ENCODE data around the gene NGF.

The NGF gene

GRCh38 chr1:115277276-115277675, 60.8 kb downstream of the NGF start:
- DNase-seq (no peak), ATAC-seq (replicated peaks) (no peak)
- peaks cover 20 to 23% of the 10 kb centered on the region in 2 donors for H3K27me3 Mint-ChIP-seq
- H3K9me3 Mint-ChIP-seq: no peaks in the 10 kb centered on the region
- no peak overlapping the region for H3K4me3 Mint-ChIP-seq
- no peaks in the 10 kb centered on the region for H3K4me1 Mint-ChIP-seq (ENCODE audit: low read depth in 2 of 2)
- H3K27ac Mint-ChIP-seq: no peak overlapping the region
- no peaks in the 10 kb centered on the region for H3K36me3 Mint-ChIP-seq (ENCODE audit: insufficient read depth)

- H3K4me3 Mint-ChIP-seq: no peak overlapping the region
- DNase-seq (no peak), ATAC-seq (replicated peaks) (no peak)
- H3K27ac Mint-ChIP-seq: no peak overlapping the region
- no peaks in the 10 kb centered on the region for H3K9me3 Mint-ChIP-seq
- peaks cover 20 to 23% of the 10 kb centered on the region in 2 donors for H3K27me3 Mint-ChIP-seq
- H3K36me3 Mint-ChIP-seq (ENCODE audit: insufficient read depth): no peaks in the 10 kb centered on the region
- no peaks in the 10 kb centered on the region for H3K4me1 Mint-ChIP-seq (ENCODE audit: low read depth in 2 of 2)
These were observed 62.8 kb downstream of the NGF start for GRCh38 chr1:115275216-115275615.

DNA sequence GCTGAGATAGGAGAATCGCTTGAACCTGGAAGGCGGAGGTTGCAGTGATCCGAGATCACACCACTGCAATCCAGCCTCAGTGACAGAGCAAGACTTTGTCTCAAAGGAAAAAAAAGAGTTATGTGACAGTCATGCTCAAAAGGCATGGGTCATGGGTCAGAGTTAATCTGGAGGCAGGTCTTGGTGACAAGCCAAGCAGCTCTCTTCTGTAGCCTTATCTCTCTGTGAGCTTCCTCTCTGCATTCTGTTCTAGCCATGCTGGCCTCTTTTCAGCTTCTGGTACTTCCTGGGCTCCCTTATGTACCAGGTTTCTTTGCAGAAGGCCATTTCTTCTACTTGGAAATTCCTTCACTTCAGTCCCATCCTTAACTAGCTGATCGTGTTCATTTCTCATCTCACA, 63.6 kb downstream of the NGF start:
- Mint-ChIP-seq H3K27ac (no peak overlapping the region), H3K4me1 (ENCODE audit: low read depth in 2 of 2) (no peaks in the 10 kb centered on the region), H3K4me3 (no peak overlapping the region), H3K27me3 (peaks cover 20 to 23% of the 10 kb centered on the region in 2 donors), H3K9me3 (no peaks in the 10 kb centered on the region), H3K36me3 (ENCODE audit: insufficient read depth) (no peaks in the 10 kb centered on the region)
- DNase-seq (no peak), ATAC-seq (replicated peaks) (no peak)

GRCh38 chr1:115266729-115267421, 71.2 kb downstream of the NGF start:
- H3K27ac Mint-ChIP-seq: no peak overlapping the region
- H3K36me3 Mint-ChIP-seq (ENCODE audit: insufficient read depth): peaks cover 2% of the 10 kb centered on the region
- no peak for ATAC-seq (replicated peaks)
- no peaks in the 10 kb centered on the region for H3K4me1 Mint-ChIP-seq (ENCODE audit: low read depth in 2 of 2)
- peaks cover 18 to 23% of the 10 kb centered on the region in 2 donors for H3K27me3 Mint-ChIP-seq
- DNase-seq: no peak
- H3K4me3 Mint-ChIP-seq: no peak overlapping the region
- no peaks in the 10 kb centered on the region for H3K9me3 Mint-ChIP-seq

- ATAC-seq (replicated peaks) (no peak), DNase-seq (no peak)
- peaks cover 2% of the 10 kb centered on the region for H3K36me3 Mint-ChIP-seq (ENCODE audit: insufficient read depth)
- no peaks in the 10 kb centered on the region for H3K4me1 Mint-ChIP-seq (ENCODE audit: low read depth in 2 of 2)
- peaks cover 0 to 1% of the 10 kb centered on the region in 2 donors for H3K9me3 Mint-ChIP-seq
- no peak overlapping the region for H3K27ac Mint-ChIP-seq
- H3K27me3 Mint-ChIP-seq: peaks cover 18 to 23% of the 10 kb centered on the region in 2 donors
- no peak overlapping the region for H3K4me3 Mint-ChIP-seq
These were observed 73.0 kb downstream of the NGF start for GRCh38 chr1:115265099-115265498.

GRCh38 chr1:115262886-115263285, 75.2 kb downstream of the NGF start:
- peaks cover 16% of the 10 kb centered on the region in 2 donors for H3K27me3 Mint-ChIP-seq
- DNase-seq (no peak), ATAC-seq (replicated peaks) (no peak)
- H3K36me3 Mint-ChIP-seq (ENCODE audit: insufficient read depth): peaks cover 2% of the 10 kb centered on the region
- no peak overlapping the region for H3K27ac Mint-ChIP-seq
- no peak overlapping the region for H3K4me3 Mint-ChIP-seq
- peaks cover 7 to 11% of the 10 kb centered on the region in 2 donors for H3K9me3 Mint-ChIP-seq
- H3K4me1 Mint-ChIP-seq (ENCODE audit: low read depth in 2 of 2): no peaks in the 10 kb centered on the region

DNA sequence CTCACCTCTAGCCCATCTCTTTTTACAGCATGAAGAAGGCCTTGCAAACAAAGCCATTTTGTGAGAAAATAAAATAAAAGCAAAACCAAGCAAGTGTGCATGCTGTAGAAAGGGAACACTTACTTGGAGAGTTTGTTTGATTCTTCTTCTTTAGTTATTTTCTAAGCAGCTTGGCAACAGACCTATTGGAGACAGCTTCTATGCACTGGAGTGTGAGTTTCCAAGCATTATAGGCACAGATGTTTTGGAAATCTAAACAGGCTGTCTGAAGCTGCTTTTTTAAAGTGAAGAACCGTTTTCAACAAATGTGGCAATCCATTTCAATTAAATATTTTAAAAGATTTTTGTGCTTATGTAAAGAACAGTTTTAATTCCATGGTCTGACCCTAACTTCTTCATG, 76.6 kb downstream of the NGF start:
- DNase-seq (no peak), ATAC-seq (replicated peaks) (no peak)
- H3K36me3 Mint-ChIP-seq (ENCODE audit: insufficient read depth): peaks cover 2% of the 10 kb centered on the region
- peaks cover 7 to 11% of the 10 kb centered on the region in 2 donors for H3K9me3 Mint-ChIP-seq
- H3K4me1 Mint-ChIP-seq (ENCODE audit: low read depth in 2 of 2): no peaks in the 10 kb centered on the region
- H3K27ac Mint-ChIP-seq: no peak overlapping the region
- no peak overlapping the region for H3K4me3 Mint-ChIP-seq
- peaks cover 12 to 14% of the 10 kb centered on the region in 2 donors for H3K27me3 Mint-ChIP-seq

- ATAC-seq (replicated peaks) (no peak), DNase-seq (no peak)
- Mint-ChIP-seq H3K36me3 (ENCODE audit: insufficient read depth) (peaks cover 2% of the 10 kb centered on the region), H3K4me1 (ENCODE audit: low read depth in 2 of 2) (no peaks in the 10 kb centered on the region), H3K27me3 (peaks cover 5 to 12% of the 10 kb centered on the region in 2 donors), H3K9me3 (peaks cover 9 to 11% of the 10 kb centered on the region in 2 donors), H3K27ac (no peak overlapping the region), H3K4me3 (no peak overlapping the region)
These were observed 79.7 kb downstream of the NGF start for GRCh38 chr1:115258302-115258866.

DNA sequence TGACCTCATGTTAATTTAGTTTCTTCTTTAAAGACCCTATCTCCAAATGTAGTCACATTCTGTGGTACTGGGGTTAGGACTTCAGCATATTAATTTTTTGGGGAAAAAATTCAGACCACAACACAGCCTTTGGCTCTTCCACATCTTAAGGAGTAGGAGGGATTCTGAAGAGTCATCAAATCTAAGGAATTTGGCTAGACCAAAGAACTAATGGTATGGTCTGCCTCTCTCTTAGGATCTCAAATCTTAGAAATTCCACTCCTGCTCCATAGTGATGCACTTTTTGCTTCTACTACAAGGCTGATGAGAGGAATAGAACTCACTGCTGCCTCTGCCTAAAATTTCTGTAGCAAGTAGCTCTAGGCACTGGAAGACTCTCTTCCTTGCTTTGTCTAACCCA, 80.5 kb downstream of the NGF start:
- Mint-ChIP-seq H3K27me3 (peaks cover 6 to 12% of the 10 kb centered on the region in 2 donors), H3K36me3 (ENCODE audit: insufficient read depth) (peaks cover under 1% of the 10 kb centered on the region), H3K4me1 (ENCODE audit: low read depth in 2 of 2) (no peaks in the 10 kb centered on the region), H3K9me3 (peaks cover 9 to 11% of the 10 kb centered on the region in 2 donors), H3K27ac (no peak overlapping the region), H3K4me3 (no peak overlapping the region)
- ATAC-seq (replicated peaks) (no peak), DNase-seq (no peak)

GRCh38 chr1:115255154-115255553, 82.9 kb downstream of the NGF start:
- DNase-seq (no peak), ATAC-seq (replicated peaks) (no peak)
- peaks cover 7 to 11% of the 10 kb centered on the region in 2 donors for H3K9me3 Mint-ChIP-seq
- H3K4me1 Mint-ChIP-seq (ENCODE audit: low read depth in 2 of 2): no peaks in the 10 kb centered on the region
- H3K4me3 Mint-ChIP-seq: no peak overlapping the region
- H3K27me3 Mint-ChIP-seq: peaks cover 10 to 12% of the 10 kb centered on the region in 2 donors
- no peak overlapping the region for H3K27ac Mint-ChIP-seq
- no peaks in the 10 kb centered on the region for H3K36me3 Mint-ChIP-seq (ENCODE audit: insufficient read depth)

DNA sequence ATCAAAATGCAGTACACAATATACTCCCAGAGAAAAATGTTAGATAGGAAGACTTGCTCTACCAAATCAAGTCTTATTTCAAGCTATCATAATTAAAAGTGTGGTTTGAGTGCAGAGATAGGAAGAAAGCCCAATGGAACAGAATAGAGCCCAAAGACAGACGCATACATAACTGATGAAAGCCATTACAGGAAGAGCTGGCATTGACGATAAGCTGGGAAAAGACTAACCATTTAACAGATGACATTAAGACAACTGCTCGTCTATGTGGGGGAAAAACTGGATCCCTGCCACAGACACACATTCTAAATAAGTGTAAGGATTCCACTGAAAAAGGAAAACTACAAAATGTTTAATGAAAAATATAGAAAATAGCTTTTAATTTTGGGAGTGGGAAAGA, 85.5 kb downstream of the NGF start:
- Mint-ChIP-seq H3K36me3 (ENCODE audit: insufficient read depth) (no peaks in the 10 kb centered on the region), H3K4me1 (ENCODE audit: low read depth in 2 of 2) (no peaks in the 10 kb centered on the region), H3K9me3 (peaks cover 0 to 2% of the 10 kb centered on the region in 2 donors), H3K27ac (no peak overlapping the region), H3K27me3 (peaks cover 10% of the 10 kb centered on the region in 2 donors), H3K4me3 (no peak overlapping the region)
- DNase-seq: no peak
- no peak for ATAC-seq (replicated peaks)

GRCh38 chr1:115251856-115252255, 86.2 kb downstream of the NGF start:
- H3K36me3 Mint-ChIP-seq (ENCODE audit: insufficient read depth): no peaks in the 10 kb centered on the region
- H3K27me3 Mint-ChIP-seq: peaks cover 17% of the 10 kb centered on the region in 2 donors
- ATAC-seq (replicated peaks) (no peak), DNase-seq (no peak)
- no peak overlapping the region for H3K27ac Mint-ChIP-seq
- no peaks in the 10 kb centered on the region for H3K4me1 Mint-ChIP-seq (ENCODE audit: low read depth in 2 of 2)
- H3K9me3 Mint-ChIP-seq: peaks cover 0 to 2% of the 10 kb centered on the region in 2 donors
- no peak overlapping the region for H3K4me3 Mint-ChIP-seq

GRCh38 chr1:115251340-115251748, 86.7 kb downstream of the NGF start:
- Mint-ChIP-seq H3K27me3 (peaks cover 18 to 21% of the 10 kb centered on the region in 2 donors), H3K36me3 (ENCODE audit: insufficient read depth) (no peaks in the 10 kb centered on the region), H3K27ac (no peak overlapping the region), H3K9me3 (peaks cover 0 to 2% of the 10 kb centered on the region in 2 donors), H3K4me1 (ENCODE audit: low read depth in 2 of 2) (no peaks in the 10 kb centered on the region), H3K4me3 (no peak overlapping the region)
- DNase-seq: no peak
- no peak for ATAC-seq (replicated peaks)

- Mint-ChIP-seq H3K27me3 (peaks cover 24 to 27% of the 10 kb centered on the region in 2 donors), H3K27ac (no peak overlapping the region), H3K4me3 (no peak overlapping the region), H3K36me3 (ENCODE audit: insufficient read depth) (no peaks in the 10 kb centered on the region), H3K4me1 (ENCODE audit: low read depth in 2 of 2) (no peaks in the 10 kb centered on the region), H3K9me3 (no peaks in the 10 kb centered on the region)
- no peak for ATAC-seq (replicated peaks)
- no peak for DNase-seq
These were observed 91.5 kb downstream of the NGF start for GRCh38 chr1:115246526-115246925.
